ENCODE data around the gene SFMBT2.

Gene SFMBT2

GRCh38 chr10:7297094-7297493, 113.7 kb downstream of the SFMBT2 start:
- H3K4me3 ChIP-seq (ENCODE audit: low read depth, low read length) = no peak overlapping the region
- no peak overlapping the region for H2AFZ ChIP-seq (ENCODE audit: low read length, unreplicated experiment)
- no peaks in the 10 kb centered on the region for H3K36me3 ChIP-seq (ENCODE audit: insufficient read depth, low read length)
- H3K4me1 ChIP-seq (ENCODE audit: control insufficient read depth, insufficient read depth, low read length, unreplicated experiment) = no peaks in the 10 kb centered on the region
- no peaks in the 10 kb centered on the region for H3K79me2 ChIP-seq (ENCODE audit: control insufficient read depth, insufficient read depth, low read length, unreplicated experiment)
- no peak overlapping the region for H3K27ac ChIP-seq (ENCODE audit: low read depth, low read length)
- no peaks in the 10 kb centered on the region for H3K27me3 ChIP-seq (ENCODE audit: insufficient read depth, low read length)

- Histone ChIP-seq H3K27ac (ENCODE audit: low read depth, low read length) (no peak overlapping the region), H3K4me1 (ENCODE audit: control insufficient read depth, insufficient read depth, low read length, unreplicated experiment) (no peaks in the 10 kb centered on the region), H3K4me3 (ENCODE audit: low read depth, low read length) (no peak overlapping the region), H2AFZ (ENCODE audit: low read length, unreplicated experiment) (no peak overlapping the region), H3K36me3 (ENCODE audit: insufficient read depth, low read length) (no peaks in the 10 kb centered on the region), H3K27me3 (ENCODE audit: insufficient read depth, low read length) (no peaks in the 10 kb centered on the region), H3K79me2 (ENCODE audit: control insufficient read depth, insufficient read depth, low read length, unreplicated experiment) (no peaks in the 10 kb centered on the region)
Measured at GRCh38 chr10:7296648-7297047, 114.2 kb downstream of the SFMBT2 start.

DNA sequence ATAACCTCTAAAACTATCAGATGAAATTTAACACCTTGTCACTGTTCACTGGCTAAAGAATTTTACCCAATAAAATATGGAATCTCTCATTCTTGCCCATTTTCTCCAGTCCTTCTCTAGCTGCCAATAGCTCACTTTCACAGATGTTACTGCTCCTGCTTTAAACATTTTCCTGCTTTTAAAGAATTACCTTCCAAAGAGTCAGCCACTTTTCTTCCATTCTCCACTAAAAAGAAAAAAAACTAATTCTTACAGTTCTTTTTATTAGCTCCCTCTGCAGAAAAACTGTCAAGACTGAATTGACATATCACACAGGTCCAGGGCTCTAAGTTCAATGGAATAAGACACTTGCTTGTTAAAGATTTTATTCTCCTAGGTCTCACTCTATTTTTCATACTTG, 114.8 kb downstream of the SFMBT2 start:
- Histone ChIP-seq H3K79me2 (ENCODE audit: control insufficient read depth, insufficient read depth, low read length, unreplicated experiment) (no peaks in the 10 kb centered on the region), H3K27me3 (ENCODE audit: insufficient read depth, low read length) (no peaks in the 10 kb centered on the region)

DNA sequence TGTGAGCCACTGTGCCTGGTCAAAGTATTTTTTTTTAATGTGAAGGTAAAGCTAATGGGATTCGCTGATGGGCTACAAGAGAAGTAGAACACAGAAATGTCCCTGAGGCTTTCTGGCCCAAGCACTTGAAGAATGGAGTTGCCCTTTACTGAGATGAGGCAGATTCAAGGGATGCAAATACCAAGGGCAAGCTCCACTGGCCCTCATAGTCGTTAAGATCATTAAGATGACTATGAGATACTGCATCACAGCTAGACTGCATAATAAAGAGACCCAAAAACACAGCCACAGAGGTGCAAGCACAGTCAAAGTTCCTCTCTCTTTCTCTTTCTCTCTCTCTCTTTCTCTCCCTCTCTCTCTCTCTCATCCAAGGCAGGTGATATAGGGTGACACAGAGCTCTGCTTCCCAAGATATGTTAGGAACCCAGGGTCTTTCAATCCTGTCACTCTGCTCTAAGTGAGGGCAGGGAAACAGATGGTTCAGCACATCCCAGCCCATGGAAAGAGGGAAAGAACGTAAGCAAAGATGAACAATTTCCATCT, 117.4 kb downstream of the SFMBT2 start:
- no peaks in the 10 kb centered on the region for H3K4me1 ChIP-seq (ENCODE audit: control insufficient read depth, insufficient read depth, low read length, unreplicated experiment)
- H2AFZ ChIP-seq (ENCODE audit: low read length, unreplicated experiment) = no peak overlapping the region
- H3K4me3 ChIP-seq (ENCODE audit: low read depth, low read length) = no peak overlapping the region
- H3K27me3 ChIP-seq (ENCODE audit: insufficient read depth, low read length) = no peaks in the 10 kb centered on the region
- H3K79me2 ChIP-seq (ENCODE audit: control insufficient read depth, insufficient read depth, low read length, unreplicated experiment) = no peaks in the 10 kb centered on the region
- H3K36me3 ChIP-seq (ENCODE audit: insufficient read depth, low read length) = no peaks in the 10 kb centered on the region
- no peak overlapping the region for H3K27ac ChIP-seq (ENCODE audit: low read depth, low read length)

More for the DNA sequence above, 114.8 kb downstream of the SFMBT2 start:
- Histone ChIP-seq H3K4me1 (ENCODE audit: control insufficient read depth, insufficient read depth, low read length, unreplicated experiment) (no peaks in the 10 kb centered on the region), H2AFZ (ENCODE audit: low read length, unreplicated experiment) (no peak overlapping the region), H3K27ac (ENCODE audit: low read depth, low read length) (no peak overlapping the region), H3K36me3 (ENCODE audit: insufficient read depth, low read length) (no peaks in the 10 kb centered on the region), H3K4me3 (ENCODE audit: low read depth, low read length) (no peak overlapping the region)

DNA sequence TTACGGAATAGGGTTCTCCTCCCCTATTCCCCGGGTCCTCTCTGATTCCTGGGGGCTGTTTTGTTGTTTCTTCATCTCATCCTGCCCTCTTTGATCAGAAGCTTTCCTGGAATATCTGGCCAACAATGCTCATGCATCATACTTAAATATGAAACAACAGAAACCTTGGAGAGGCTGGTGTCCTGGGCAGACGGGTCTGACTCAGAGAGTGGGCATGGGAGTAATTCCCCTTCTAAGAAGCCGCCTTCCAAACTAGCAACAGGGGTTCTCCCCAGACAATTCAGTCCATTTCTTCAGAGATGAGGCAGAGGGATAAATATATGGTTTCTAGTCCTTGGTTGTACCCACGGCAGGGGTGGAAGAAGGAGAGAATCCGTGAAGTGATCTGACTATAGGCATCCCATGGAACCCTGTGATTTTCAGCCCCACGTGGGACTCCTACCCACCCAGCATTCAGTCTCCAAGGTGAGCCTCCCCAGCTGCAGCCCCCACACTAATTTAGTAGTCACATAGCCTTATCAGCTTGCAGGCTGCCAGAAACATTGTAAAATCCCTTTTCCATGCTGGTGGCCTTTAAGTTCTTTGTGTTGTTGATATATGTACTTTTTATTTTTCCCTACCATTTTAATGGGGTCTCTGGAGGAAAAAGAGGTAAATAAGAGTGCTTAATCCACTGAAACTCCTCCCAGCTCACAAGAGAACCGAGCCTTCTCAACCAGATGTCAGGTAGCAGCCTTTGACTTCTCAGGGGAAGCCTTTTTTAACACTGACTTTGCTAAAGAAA, 119.2 kb downstream of the SFMBT2 start:
- Histone ChIP-seq H3K79me2 (ENCODE audit: control insufficient read depth, insufficient read depth, low read length, unreplicated experiment) (no peaks in the 10 kb centered on the region), H3K36me3 (ENCODE audit: insufficient read depth, low read length) (no peaks in the 10 kb centered on the region), H2AFZ (ENCODE audit: low read length, unreplicated experiment) (no peak overlapping the region), H3K4me3 (ENCODE audit: low read depth, low read length) (no peak overlapping the region), H3K27me3 (ENCODE audit: insufficient read depth, low read length) (no peaks in the 10 kb centered on the region), H3K27ac (ENCODE audit: low read depth, low read length) (no peak overlapping the region), H3K4me1 (ENCODE audit: control insufficient read depth, insufficient read depth, low read length, unreplicated experiment) (no peaks in the 10 kb centered on the region)

GRCh38 chr10:7288060-7288690, 122.7 kb downstream of the SFMBT2 start:
- Histone ChIP-seq H3K79me2 (ENCODE audit: control insufficient read depth, insufficient read depth, low read length, unreplicated experiment) (no peaks in the 10 kb centered on the region), H2AFZ (ENCODE audit: low read length, unreplicated experiment) (no peak overlapping the region), H3K4me3 (ENCODE audit: low read depth, low read length) (no peak overlapping the region), H3K36me3 (ENCODE audit: insufficient read depth, low read length) (no peaks in the 10 kb centered on the region), H3K27ac (ENCODE audit: low read depth, low read length) (no peak overlapping the region), H3K4me1 (ENCODE audit: control insufficient read depth, insufficient read depth, low read length, unreplicated experiment) (no peaks in the 10 kb centered on the region), H3K27me3 (ENCODE audit: insufficient read depth, low read length) (no peaks in the 10 kb centered on the region)

DNA sequence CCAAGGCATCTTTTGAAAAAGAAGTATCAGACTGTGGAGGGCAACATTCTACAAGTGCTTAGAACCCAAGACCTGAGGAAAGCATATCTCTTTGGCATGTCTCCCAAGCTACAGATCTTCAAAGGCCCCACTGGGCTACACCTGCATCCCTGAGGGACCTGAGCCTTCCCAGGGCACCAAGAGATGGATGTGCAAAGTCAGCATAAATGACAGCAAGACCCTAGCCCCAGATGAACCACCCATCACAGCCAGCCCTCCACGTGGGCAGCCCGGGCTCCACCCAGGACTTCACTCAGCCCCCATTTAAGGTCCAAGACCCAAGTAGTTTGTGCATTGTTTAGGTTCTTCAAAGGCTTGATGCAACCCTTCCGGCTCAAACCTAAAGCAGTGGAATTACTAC, 123.5 kb downstream of the SFMBT2 start:
- no peaks in the 10 kb centered on the region for H3K36me3 ChIP-seq (ENCODE audit: insufficient read depth, low read length)
- H3K27ac ChIP-seq (ENCODE audit: low read depth, low read length) = no peak overlapping the region
- no peaks in the 10 kb centered on the region for H3K79me2 ChIP-seq (ENCODE audit: control insufficient read depth, insufficient read depth, low read length, unreplicated experiment)
- H3K4me3 ChIP-seq (ENCODE audit: low read depth, low read length) = no peak overlapping the region
- H3K27me3 ChIP-seq (ENCODE audit: insufficient read depth, low read length) = no peaks in the 10 kb centered on the region
- no peak overlapping the region for H2AFZ ChIP-seq (ENCODE audit: low read length, unreplicated experiment)
- H3K4me1 ChIP-seq (ENCODE audit: control insufficient read depth, insufficient read depth, low read length, unreplicated experiment) = no peaks in the 10 kb centered on the region

DNA sequence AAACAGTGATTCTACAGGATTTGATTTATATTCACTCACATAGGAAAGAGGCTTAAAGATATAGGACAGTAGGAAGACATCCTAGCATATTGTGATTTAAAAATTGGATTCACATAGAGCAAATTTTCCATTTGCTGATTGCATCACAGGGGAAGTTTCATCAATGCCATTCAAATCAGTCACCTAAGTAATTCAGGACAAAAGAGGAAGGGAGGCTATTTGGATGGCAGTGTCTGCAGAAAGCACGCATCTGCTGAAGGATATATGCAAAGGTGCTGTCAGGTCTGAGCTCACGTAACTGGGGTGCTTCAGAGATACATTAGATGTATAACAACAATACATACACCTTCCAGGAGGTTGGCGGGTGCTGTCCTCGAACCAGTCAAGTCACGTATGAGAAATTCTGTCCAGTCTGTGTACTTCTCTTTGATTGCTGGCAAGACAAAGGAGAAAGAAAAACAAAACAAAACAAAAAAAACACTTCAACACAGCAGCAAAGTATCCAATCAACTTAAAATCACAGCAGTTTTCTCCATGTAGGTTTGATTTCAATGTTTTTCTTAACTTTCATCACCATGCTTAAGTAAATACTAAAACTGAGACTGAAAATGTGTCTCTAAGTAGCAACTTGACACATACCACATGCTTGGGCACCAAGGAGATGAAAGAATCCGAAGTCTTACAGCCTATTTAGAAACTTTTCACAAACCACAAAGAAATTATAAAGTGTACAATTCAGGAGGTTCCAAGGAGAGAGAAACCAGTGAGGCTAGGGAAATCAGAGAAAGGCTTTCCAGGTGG, 125.1 kb downstream of the SFMBT2 start:
- Histone ChIP-seq H2AFZ (ENCODE audit: low read length, unreplicated experiment) (no peak overlapping the region), H3K27me3 (ENCODE audit: insufficient read depth, low read length) (no peaks in the 10 kb centered on the region), H3K79me2 (ENCODE audit: control insufficient read depth, insufficient read depth, low read length, unreplicated experiment) (no peaks in the 10 kb centered on the region)

DNA sequence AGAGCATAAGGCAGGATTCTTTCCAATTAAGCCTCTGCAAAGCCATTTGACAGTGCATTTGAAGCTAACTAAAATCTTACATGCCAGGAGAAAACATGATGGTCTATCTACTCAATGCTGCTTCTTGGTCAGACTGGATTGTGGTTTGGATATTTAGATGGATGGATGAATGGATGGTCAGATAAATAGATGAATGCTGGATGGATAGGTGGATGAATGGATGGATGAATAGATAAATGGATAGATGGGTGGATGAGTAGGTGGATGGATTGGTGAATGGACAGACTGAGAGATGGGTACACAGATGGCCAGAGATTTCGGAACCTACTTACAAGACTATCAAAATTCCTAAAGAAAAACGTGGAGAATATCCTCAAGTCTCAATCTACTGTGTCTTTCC, 127.6 kb downstream of the SFMBT2 start:
- H2AFZ ChIP-seq (ENCODE audit: low read length, unreplicated experiment) = no peak overlapping the region
- no peaks in the 10 kb centered on the region for H3K4me1 ChIP-seq (ENCODE audit: control insufficient read depth, insufficient read depth, low read length, unreplicated experiment)
- no peaks in the 10 kb centered on the region for H3K36me3 ChIP-seq (ENCODE audit: insufficient read depth, low read length)
- H3K79me2 ChIP-seq (ENCODE audit: control insufficient read depth, insufficient read depth, low read length, unreplicated experiment) = no peaks in the 10 kb centered on the region
- H3K27me3 ChIP-seq (ENCODE audit: insufficient read depth, low read length) = no peaks in the 10 kb centered on the region
- H3K4me3 ChIP-seq (ENCODE audit: low read depth, low read length) = no peak overlapping the region
- no peak overlapping the region for H3K27ac ChIP-seq (ENCODE audit: low read depth, low read length)

More for the DNA sequence above, 125.1 kb downstream of the SFMBT2 start:
- Histone ChIP-seq H3K4me3 (ENCODE audit: low read depth, low read length) (no peak overlapping the region), H3K36me3 (ENCODE audit: insufficient read depth, low read length) (no peaks in the 10 kb centered on the region), H3K27ac (ENCODE audit: low read depth, low read length) (no peak overlapping the region), H3K4me1 (ENCODE audit: control insufficient read depth, insufficient read depth, low read length, unreplicated experiment) (no peaks in the 10 kb centered on the region)

DNA sequence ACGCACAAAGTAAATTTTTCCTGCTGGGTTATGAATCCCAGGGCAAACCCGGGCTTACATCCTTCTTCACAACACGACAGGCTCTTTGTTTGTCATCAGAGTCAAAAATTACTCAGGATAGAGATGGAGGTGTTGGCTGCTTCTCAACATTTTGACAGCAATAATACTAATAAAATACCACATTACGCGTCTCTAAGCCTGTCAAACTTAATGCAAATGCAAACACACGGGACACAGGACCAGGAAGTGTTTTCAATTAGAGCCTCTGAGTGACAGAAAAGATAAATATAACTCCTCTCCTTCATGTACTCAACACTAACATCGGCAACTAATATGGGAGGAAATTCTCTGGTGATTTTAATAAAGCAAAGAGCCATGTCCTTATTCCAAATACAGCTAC, 128.4 kb downstream of the SFMBT2 start:
- H3K4me3 ChIP-seq (ENCODE audit: low read depth, low read length) = no peak overlapping the region
- H3K27me3 ChIP-seq (ENCODE audit: insufficient read depth, low read length) = no peaks in the 10 kb centered on the region
- H3K36me3 ChIP-seq (ENCODE audit: insufficient read depth, low read length) = no peaks in the 10 kb centered on the region
- no peaks in the 10 kb centered on the region for H3K79me2 ChIP-seq (ENCODE audit: control insufficient read depth, insufficient read depth, low read length, unreplicated experiment)
- no peaks in the 10 kb centered on the region for H3K4me1 ChIP-seq (ENCODE audit: control insufficient read depth, insufficient read depth, low read length, unreplicated experiment)
- no peak overlapping the region for H2AFZ ChIP-seq (ENCODE audit: low read length, unreplicated experiment)
- no peak overlapping the region for H3K27ac ChIP-seq (ENCODE audit: low read depth, low read length)
